ENCODE measurements around the gene SRP9. TPM values are rescaled to one million over a fixed set of nuclear protein-coding genes. Genes with fewer than 3 reads are reported as not detected.

Gene SRP9
- total and polyA plus RNA-seq, 4 donors, result 156 to 244 (median 182) TPM

- Histone ChIP-seq H3K4me1 (ENCODE audit: control insufficient read depth in 5 of 5, insufficient read depth in 5 of 5, low read length in 5 of 5) (peaks cover 2 to 78% (median 27%) of the 10 kb centered on the region in 5 donors), H3K9ac (ENCODE audit: insufficient read depth in 1 of 2, low read length in 2 of 2) (no peak overlapping the region), H3K36me3 (ENCODE audit: control insufficient read depth in 4 of 4, insufficient read depth in 4 of 4, low read length in 4 of 4) (peaks cover 0 to 5% (median under 1%) of the 10 kb centered on the region in 4 donors), H3K4me3 (no peak overlapping the region), H3K9me3 (ENCODE audit: control insufficient read depth in 4 of 4, insufficient read depth in 3 of 4, low read length in 3 of 4) (no peaks in the 10 kb centered on the region), H3K27me3 (ENCODE audit: control insufficient read depth in 3 of 3, insufficient read depth in 3 of 3, low read length in 2 of 3) (no peaks in the 10 kb centered on the region), H3K27ac (ENCODE audit: low read depth in 1 of 2, low read length in 1 of 2) (no peak overlapping the region)
- ATAC-seq (ENCODE audit: insufficient read depth, low FRiP score) (no peak), DNase-seq (no peak)
- TF ChIP-seq CTCF (IDR thresholded peaks at IDR 0.05; ENCODE audit: control extremely low read depth, extremely low read depth), result no peak
- WGBS, 2 donors, result 56 to 59% methylated on average over 3 of the region's 3 CpGs
Measured at GRCh38 chr1:225774281-225775147, 3.1 kb upstream of the SRP9 start.

- 96 to 97% methylated on average over 4 of the region's 4 CpGs for WGBS, 2 donors
- H3K36me3 ChIP-seq (ENCODE audit: control insufficient read depth in 4 of 4, insufficient read depth in 4 of 4, low read length in 4 of 4), result peaks cover 0 to 9% (median 3%) of the 10 kb centered on the region in 4 donors
- no peak for ATAC-seq (ENCODE audit: insufficient read depth, low FRiP score)
- H3K4me3 ChIP-seq, result no peak overlapping the region
- no peaks in the 10 kb centered on the region for H3K9me3 ChIP-seq (ENCODE audit: control insufficient read depth in 4 of 4, insufficient read depth in 3 of 4, low read length in 3 of 4)
- no peaks in the 10 kb centered on the region for H3K27me3 ChIP-seq (ENCODE audit: control insufficient read depth in 3 of 3, insufficient read depth in 3 of 3, low read length in 2 of 3)
- no peak overlapping the region for H3K9ac ChIP-seq (ENCODE audit: insufficient read depth in 1 of 2, low read length in 2 of 2)
- no peak overlapping the region for H3K27ac ChIP-seq (ENCODE audit: low read depth in 1 of 2, low read length in 1 of 2)
- DNase-seq, result no peak
- H3K4me1 ChIP-seq (ENCODE audit: control insufficient read depth in 5 of 5, insufficient read depth in 5 of 5, low read length in 5 of 5), result peaks cover 4 to 77% (median 28%) of the 10 kb centered on the region in 5 donors
- TF ChIP-seq CTCF (IDR thresholded peaks at IDR 0.05; ENCODE audit: control extremely low read depth, extremely low read depth), result no peak
Measured at GRCh38 chr1:225776294-225776693, 1.3 kb upstream of the SRP9 start.

GRCh38 chr1:225777058-225777582, 506 bp upstream of the SRP9 start:
- Histone ChIP-seq H3K27me3 (ENCODE audit: control insufficient read depth in 3 of 3, insufficient read depth in 3 of 3, low read length in 2 of 3) (no peaks in the 10 kb centered on the region), H3K4me3 (no peak overlapping the region), H3K4me1 (ENCODE audit: control insufficient read depth in 5 of 5, insufficient read depth in 5 of 5, low read length in 5 of 5) (peaks cover 2 to 73% (median 23%) of the 10 kb centered on the region in 5 donors), H3K27ac (ENCODE audit: low read depth in 1 of 2, low read length in 1 of 2) (peak overlapping the region; percentile 66 to 92), H3K9ac (ENCODE audit: insufficient read depth in 1 of 2, low read length in 2 of 2) (peak overlapping the region in 1 of 2 donors; percentile 64), H3K9me3 (ENCODE audit: control insufficient read depth in 4 of 4, insufficient read depth in 3 of 4, low read length in 3 of 4) (no peaks in the 10 kb centered on the region), H3K36me3 (ENCODE audit: control insufficient read depth in 4 of 4, insufficient read depth in 4 of 4, low read length in 4 of 4) (peaks cover 0 to 9% (median 3%) of the 10 kb centered on the region in 4 donors)
- no peak for TF ChIP-seq CTCF (IDR thresholded peaks at IDR 0.05; ENCODE audit: control extremely low read depth, extremely low read depth)
- ATAC-seq (ENCODE audit: insufficient read depth, low FRiP score) (no peak), DNase-seq (no peak)
- WGBS, 2 donors, result 15 to 25% methylated on average over 18 of the region's 18 CpGs

All from lung (tissue), 12 donors.